GM23248 (cell line): ENCODE measurements around the gene LEFTY1.

Source experiments
- EZH2 ChIP-seq: fragments of 200-600 bp; sonication (generic); IDR thresholded peaks from 2 replicates; pipeline ENCODE4 v1.6.1; 2018; ENCODE audit warnings: antibody characterized with exemption, mild to moderate bottlenecking; ENCODE audit not compliant: insufficient read depth, poor library complexity, severe bottlenecking
- EZH2phosphoT487 ChIP-seq: fragments of 200-600 bp; sonication (generic); IDR thresholded peaks from 2 replicates; pipeline ENCODE4 v1.6.1; 2018; ENCODE audit warnings: antibody characterized with exemption, moderate library complexity, mild to moderate bottlenecking, low read depth; ENCODE audit not compliant: insufficient read depth

- no peak for TF ChIP-seq EZH2
- TF ChIP-seq EZH2phosphoT487: no peak
Observed at GRCh38 chr1:225842788-225843425, 46.0 kb downstream of the LEFTY1 start.
